Gastroesophageal sphincter (tissue), 4 donors: Measurements from ENCODE around the gene ECSIT. TPM values are rescaled to one million over a fixed set of nuclear protein-coding genes. Genes with fewer than 3 reads are reported as not detected.
A peak's percentile ranks its signal among the peaks of the same experiment; 100 is the strongest.

Source experiments
- ATAC-seq: fragments of 150-250 bp; one replicate; pipeline ENCODE4 v1.9.1; 2016; ENCODE audit warnings: mild to moderate bottlenecking, moderate library complexity
- H3K27ac ChIP-seq, 4 donors: fragments of 200-600 bp; sonication (generic) in 3 of 4; 1 replicate in 3 of 4; 2 replicates in 1 of 4; pipeline ENCODE4 v1.5.1; 2016 to 2019
- H3K27me3 ChIP-seq: fragments of 200-600 bp; sonication (generic); one replicate; pipeline ENCODE4 v1.5.1; 2019
- H3K36me3 ChIP-seq, 2 donors: fragments of 200-600 bp; sonication (generic); one replicate each; pipeline ENCODE4 v1.5.1; 2019; ENCODE audit warnings: control low read depth in 1 of 2
- H3K4me1 ChIP-seq, 3 donors: fragments of 200-600 bp; sonication (generic); 1 replicate in 2 of 3; 2 replicates in 1 of 3; pipeline ENCODE4 v1.5.1; 2016 to 2019; ENCODE audit warnings: control low read depth in 2 of 3
- H3K4me3 ChIP-seq, 2 donors: fragments of 200-600 bp; sonication (generic); one replicate each; pipeline ENCODE4 v1.5.1; 2019; ENCODE audit warnings: mild to moderate bottlenecking in 1 of 2, moderate library complexity in 1 of 2
- H3K9me3 ChIP-seq, 3 donors: fragments of 200-600 bp; sonication (generic); one replicate each; pipeline ENCODE4 v1.5.1; 2017 to 2019; ENCODE audit warnings: control low read depth in 2 of 3
- CTCF ChIP-seq, 4 experiments: fragments of 200-600 bp in 2 of 4; fragments of 450-650 bp in 2 of 4; sonication (generic) in 1 of 4; IDR thresholded peaks; one replicate each; pipeline ENCODE4 v1.5.1; 2017 to 2019; ENCODE audit warnings: antibody characterized with exemption in 4 of 4, mild to moderate bottlenecking in 2 of 4, moderate library complexity in 2 of 4
- EP300 ChIP-seq: sonication (generic); formaldehyde crosslinking; IDR thresholded peaks from one replicate; pipeline ENCODE4 v1.6.1; 2017; ENCODE audit warnings: antibody characterized with exemption, mild to moderate bottlenecking
- POLR2A ChIP-seq, 2 donors: fragments of 450-650 bp; IDR thresholded peaks; one replicate each; pipeline ENCODE4 v1.6.1; 2017; ENCODE audit warnings: antibody characterized with exemption in 2 of 2, mild to moderate bottlenecking in 2 of 2, moderate library complexity in 1 of 2
- POLR2AphosphoS5 ChIP-seq: sonication (generic); formaldehyde crosslinking; IDR thresholded peaks from one replicate; pipeline ENCODE4 v1.6.1; 2017; ENCODE audit warnings: antibody characterized with exemption
- WGBS, 2 donors: methylation state at CpG; one replicate each; pipeline ENCODE4 v1.1.5; 2018; ENCODE audit warnings: low coverage in 1 of 2; 5-methylcytosine and 5-hydroxymethylcytosine counted together
- total RNA-seq, 4 donors: library from RNA; depleted of rRNA; stranded (reverse); fragments of >200 nt; gene quantifications; one replicate each; pipeline ENCODE4 v1.1.0, GENCODE V29; 2016

ECSIT gene
- total RNA-seq, 4 donors from 2014 or later, result 50.1 to 88.3 (median 65.2) TPM

DNA sequence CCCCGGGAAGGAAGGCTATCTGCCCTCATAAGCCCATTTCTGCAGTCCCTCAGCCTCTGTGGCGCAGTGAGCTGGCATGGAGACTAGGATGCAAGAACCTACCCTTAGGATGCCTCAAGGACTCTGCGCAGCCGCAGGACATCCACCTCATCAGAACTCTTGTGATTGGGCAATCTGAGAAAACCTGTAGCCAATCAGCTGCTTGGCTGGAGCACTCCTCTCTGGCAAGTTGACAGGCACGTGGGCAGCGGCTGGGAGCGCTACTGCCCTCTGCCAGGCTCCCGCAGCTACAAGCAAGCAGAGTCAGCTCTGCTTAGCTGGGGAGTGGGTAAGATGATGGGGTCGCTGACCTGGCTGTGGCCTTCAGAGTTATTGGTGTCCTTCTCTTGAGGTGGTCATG is 1.5 kb upstream of the ECSIT start:
- TF ChIP-seq POLR2A (IDR thresholded peaks at IDR 0.05), result no peak
- TF ChIP-seq POLR2AphosphoS5, result peak; percentile 21
- peak in 3 of 4 experiments; percentile 12 to 54 (median 19) for TF ChIP-seq CTCF (IDR thresholded peaks at IDR 0.05)
- Histone ChIP-seq H3K27ac (peak overlapping the region; percentile 77 to 92 (median 91)), H3K9me3 (no peaks in the 10 kb centered on the region), H3K4me3 (no peak overlapping the region), H3K36me3 (peaks cover 0 to 9% of the 10 kb centered on the region in 2 donors), H3K4me1 (peaks cover 0 to 46% (median 23%) of the 10 kb centered on the region in 3 donors), H3K27me3 (no peaks in the 10 kb centered on the region)
- WGBS, 2 donors, result 33 to 39% methylated on average over 3 to 6 of the region's 9 CpGs
- peak; percentile 25 for ATAC-seq

- ATAC-seq, result no peak
- Histone ChIP-seq H3K9me3 (no peaks in the 10 kb centered on the region), H3K4me3 (no peak overlapping the region), H3K27me3 (no peaks in the 10 kb centered on the region), H3K4me1 (no peaks in the 10 kb centered on the region), H3K27ac (no peak overlapping the region), H3K36me3 (peaks cover 0 to 97% of the 10 kb centered on the region in 2 donors)
- WGBS, 2 donors, result 88 to 97% methylated on average over 3 to 5 of the region's 9 CpGs
- no peak for TF ChIP-seq EP300
- TF ChIP-seq CTCF (IDR thresholded peaks at IDR 0.05), result no peak
- TF ChIP-seq POLR2A (IDR thresholded peaks at IDR 0.05), result no peak
- no peak for TF ChIP-seq POLR2AphosphoS5
Observed at GRCh38 chr19:11519138-11519537, 9.8 kb downstream of the ECSIT start.

GRCh38 chr19:11513946-11514345 is 15.0 kb downstream of the ECSIT start:
- no peaks in the 10 kb centered on the region for H3K9me3 ChIP-seq
- no peak for ATAC-seq
- TF ChIP-seq EP300, result no peak
- no peak for TF ChIP-seq POLR2A (IDR thresholded peaks at IDR 0.05)
- no peak for TF ChIP-seq CTCF (IDR thresholded peaks at IDR 0.05)
- no peak for TF ChIP-seq POLR2AphosphoS5
- 90 to 100% methylated on average over 4 of the region's 20 CpGs for WGBS, 2 donors
- no peaks in the 10 kb centered on the region for H3K27me3 ChIP-seq
- peaks cover 0 to 98% of the 10 kb centered on the region in 2 donors for H3K36me3 ChIP-seq
- no peak overlapping the region for H3K4me3 ChIP-seq
- H3K27ac ChIP-seq, result no peak overlapping the region
- H3K4me1 ChIP-seq, result no peaks in the 10 kb centered on the region

GRCh38 chr19:11510444-11510843 is 18.5 kb downstream of the ECSIT start:
- ATAC-seq, result no peak
- H3K4me3 ChIP-seq, result no peak overlapping the region
- peaks cover 0 to 75% of the 10 kb centered on the region in 2 donors for H3K36me3 ChIP-seq
- TF ChIP-seq POLR2A (IDR thresholded peaks at IDR 0.05) (no peak), POLR2AphosphoS5 (no peak), EP300 (no peak), CTCF (IDR thresholded peaks at IDR 0.05) (no peak)
- no peaks in the 10 kb centered on the region for H3K9me3 ChIP-seq
- 88 to 94% methylated on average over 6 to 7 of the region's 8 CpGs for WGBS, 2 donors
- no peak overlapping the region for H3K27ac ChIP-seq
- peaks cover 0 to 11% (median 5%) of the 10 kb centered on the region in 3 donors for H3K4me1 ChIP-seq
- no peaks in the 10 kb centered on the region for H3K27me3 ChIP-seq

GRCh38 chr19:11507370-11508078 is 21.4 kb downstream of the ECSIT start:
- ATAC-seq, result no peak
- Histone ChIP-seq H3K4me3 (no peak overlapping the region), H3K4me1 (peaks cover 0 to 19% (median 5%) of the 10 kb centered on the region in 3 donors), H3K36me3 (peaks cover 0 to 52% of the 10 kb centered on the region in 2 donors), H3K27ac (no peak overlapping the region), H3K27me3 (no peaks in the 10 kb centered on the region), H3K9me3 (no peaks in the 10 kb centered on the region)
- no peak for TF ChIP-seq CTCF (IDR thresholded peaks at IDR 0.05)
- TF ChIP-seq POLR2AphosphoS5, result no peak
- no peak for TF ChIP-seq POLR2A (IDR thresholded peaks at IDR 0.05)
- no peak for TF ChIP-seq EP300
- WGBS, 2 donors, result 91 to 100% methylated on average over 1 to 6 of the region's 18 CpGs
